SK-N-SH (cell line): ENCODE results near the gene LEPR.
"Not testable (repeated sequence)": the region's sequence is repeated elsewhere in the genome, so short reads cannot be mapped to it uniquely, and the experiment has no call there.

Experiments used
- CTCF ChIP-seq: fragments of 200-600 bp; sonication (generic); IDR thresholded peaks from 2 replicates; pipeline ENCODE4 v1.6.1; 2017; ENCODE audit warnings: antibody characterized with exemption, mild to moderate bottlenecking, moderate library complexity
- GATA2 ChIP-seq: sonication (generic); formaldehyde crosslinking; IDR thresholded peaks from 2 replicates; pipeline ENCODE4 v1.5.0; 2020; ENCODE audit warnings: mild to moderate bottlenecking, missing genetic modification reagents
- MAX ChIP-seq: IDR thresholded peaks from 2 replicates; pipeline ENCODE4 v1.4.0; 2012; ENCODE audit warnings: low read depth
- MXI1 ChIP-seq: IDR thresholded peaks from 2 replicates; pipeline ENCODE4 v1.6.1; 2012; ENCODE audit warnings: mild to moderate bottlenecking, low read depth, low read length, improper control_type of control experiment
- NFIC ChIP-seq: IDR thresholded peaks from 2 replicates; pipeline ENCODE4 v1.4.0; 2012; ENCODE audit warnings: borderline replicate concordance
- NRF1 ChIP-seq: IDR thresholded peaks from 2 replicates; pipeline ENCODE4 v1.6.1; 2012; ENCODE audit warnings: low read depth, mild to moderate bottlenecking, low read length
- PBX3 ChIP-seq: IDR thresholded peaks from 2 replicates; pipeline ENCODE4; 2012
- POLR2AphosphoS5 ChIP-seq: IDR thresholded peaks from 2 replicates; pipeline ENCODE4 v1.6.1; 2012; ENCODE audit warnings: low read depth, low read length
- RAD21 ChIP-seq: IDR thresholded peaks from 2 replicates; pipeline ENCODE4 v1.6.1; 2012; ENCODE audit warnings: mild to moderate bottlenecking, low read length
- SMC3 ChIP-seq: IDR thresholded peaks from 2 replicates; pipeline ENCODE4 v1.6.1; 2012; ENCODE audit warnings: low read depth, low read length, improper control_type of control experiment
- USF2 ChIP-seq: fragments of 150-350 bp; IDR thresholded peaks from 2 replicates; pipeline ENCODE4 v1.6.1; 2017; ENCODE audit warnings: antibody characterized with exemption, low read length, low read depth, borderline replicate concordance

- not testable (repeated sequence) for TF ChIP-seq CTCF; SMC3; RAD21; PBX3; NFIC; MXI1; NRF1; GATA2 (CRISPR knock-in tag); MAX; POLR2AphosphoS5; USF2
These were observed 45.4 kb downstream of the LEPR start for GRCh38 chr1:65465837-65466236.
